DOHH2 (cell line): ENCODE data around the gene CDK1.

Experiments used
- EZH2phosphoT487 ChIP-seq: fragments of 200-600 bp; sonication (generic); IDR thresholded peaks from 2 replicates; pipeline ENCODE4 v1.6.1; 2017; ENCODE audit warnings: borderline replicate concordance, mild to moderate bottlenecking, antibody characterized with exemption, low read length, moderate library complexity, mixed read lengths
- TF ChIP-seq, protein P1 (sequence below): fragments of 200-600 bp; sonication (generic); IDR thresholded peaks from one replicate; pipeline ENCODE4 v1.5.1; 2014; ENCODE audit warnings: antibody characterized with exemption, mild to moderate bottlenecking, low read depth, low read length; ENCODE audit not compliant: poor library complexity, severe bottlenecking

DNA sequence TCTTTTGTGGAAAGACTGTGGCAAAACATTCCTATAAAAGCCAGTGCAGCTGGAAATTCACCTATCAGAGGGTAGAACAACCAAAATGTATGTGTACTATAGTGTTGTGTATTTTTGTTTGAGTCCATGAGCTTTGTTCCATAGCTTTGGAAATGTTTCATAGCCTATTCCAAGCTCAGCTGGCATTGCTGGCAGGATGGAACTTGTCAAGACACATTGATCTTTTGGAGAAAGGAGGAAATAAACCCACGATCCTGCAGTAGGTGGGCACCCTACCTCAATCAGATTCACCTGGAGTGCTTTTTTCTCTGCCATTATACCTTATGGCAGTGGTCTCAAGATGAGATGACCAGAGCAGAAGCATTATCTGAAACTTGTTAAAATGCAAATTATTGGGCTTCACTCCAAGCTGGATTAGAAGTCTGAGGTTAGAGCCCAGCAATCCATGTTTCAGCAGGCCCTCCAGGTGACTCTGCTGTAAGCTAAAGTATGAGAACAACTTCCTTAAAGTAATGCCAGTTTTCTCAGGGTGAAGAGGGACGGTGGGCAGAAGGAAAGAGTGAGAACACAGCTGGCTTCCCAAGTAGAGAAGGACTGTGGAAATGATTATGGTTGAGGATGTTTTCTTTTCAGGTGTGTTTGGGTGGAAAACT, 30.3 kb upstream of the CDK1 start:
- TF ChIP-seq, protein P1, sequence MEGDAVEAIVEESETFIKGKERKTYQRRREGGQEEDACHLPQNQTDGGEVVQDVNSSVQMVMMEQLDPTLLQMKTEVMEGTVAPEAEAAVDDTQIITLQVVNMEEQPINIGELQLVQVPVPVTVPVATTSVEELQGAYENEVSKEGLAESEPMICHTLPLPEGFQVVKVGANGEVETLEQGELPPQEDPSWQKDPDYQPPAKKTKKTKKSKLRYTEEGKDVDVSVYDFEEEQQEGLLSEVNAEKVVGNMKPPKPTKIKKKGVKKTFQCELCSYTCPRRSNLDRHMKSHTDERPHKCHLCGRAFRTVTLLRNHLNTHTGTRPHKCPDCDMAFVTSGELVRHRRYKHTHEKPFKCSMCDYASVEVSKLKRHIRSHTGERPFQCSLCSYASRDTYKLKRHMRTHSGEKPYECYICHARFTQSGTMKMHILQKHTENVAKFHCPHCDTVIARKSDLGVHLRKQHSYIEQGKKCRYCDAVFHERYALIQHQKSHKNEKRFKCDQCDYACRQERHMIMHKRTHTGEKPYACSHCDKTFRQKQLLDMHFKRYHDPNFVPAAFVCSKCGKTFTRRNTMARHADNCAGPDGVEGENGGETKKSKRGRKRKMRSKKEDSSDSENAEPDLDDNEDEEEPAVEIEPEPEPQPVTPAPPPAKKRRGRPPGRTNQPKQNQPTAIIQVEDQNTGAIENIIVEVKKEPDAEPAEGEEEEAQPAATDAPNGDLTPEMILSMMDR: no peak
- TF ChIP-seq EZH2phosphoT487: no peak
